ENCODE data around the gene PSMC2. TPM values are rescaled to one million over a fixed set of nuclear protein-coding genes. Genes with fewer than 3 reads are reported as not detected.

Gene PSMC2
- total RNA-seq, 4 donors from 2014 or later, result 90.8 to 144 (median 113) TPM

DNA sequence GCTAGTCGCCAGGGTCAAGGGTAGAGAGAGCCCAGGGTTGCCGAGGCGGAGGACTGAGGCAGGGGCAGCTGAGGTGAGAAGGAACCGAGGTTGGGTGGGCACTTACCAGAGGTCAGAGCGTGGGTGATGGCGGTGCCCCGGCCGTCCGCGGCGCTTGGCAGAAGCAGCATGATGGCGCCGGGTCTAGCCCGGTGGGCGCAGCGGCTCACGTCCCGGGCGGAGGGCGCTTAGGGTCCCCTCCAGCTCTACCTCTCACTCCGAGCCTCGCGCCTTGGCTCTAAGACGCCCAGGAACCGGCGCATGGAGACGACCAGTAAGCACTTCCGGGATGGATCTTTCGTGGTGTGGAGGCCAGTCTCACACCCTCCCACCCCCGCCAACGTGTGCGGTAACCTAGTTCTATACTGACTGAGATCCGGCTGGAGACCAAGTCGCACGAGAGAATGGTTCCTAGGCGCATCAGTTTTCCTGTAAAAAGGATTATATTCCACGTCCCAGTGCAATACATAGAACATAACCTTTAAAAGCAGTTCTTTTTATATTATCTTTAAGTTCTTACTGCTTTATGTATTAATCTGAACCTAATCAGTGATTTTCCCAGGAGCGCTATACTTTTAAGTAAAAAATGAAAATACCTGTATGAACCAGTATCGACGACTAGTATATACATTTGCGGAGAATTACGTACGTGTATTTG lies 2.8 kb upstream of the PSMC2 start, which contains the start of gene DNAJC2:
DNAJC2 (minus strand) TSS at position 315 of the 697 bp plus-strand sequence; CDS start at position 170, 145 bp downstream.
- Histone ChIP-seq H3K4me1 (peaks cover 30 to 34% of the 10 kb centered on the region in 2 donors), H3K27me3 (no peaks in the 10 kb centered on the region), H3K36me3 (peaks cover 0 to 5% of the 10 kb centered on the region in 2 donors), H3K27ac (peak within 1 kb of the TSS; percentile 48 to 72 (median 56)), H3K4me3 (replicated peaks in 1 of 3) (peak within 1 kb of the TSS; percentile 63 to 84 (median 84)), H3K9me3 (no peaks in the 10 kb centered on the region)
- peak in 1 of 2 donors; percentile 69 for TF ChIP-seq POLR2A (IDR thresholded peaks at IDR 0.05)
- TF ChIP-seq, protein P1, sequence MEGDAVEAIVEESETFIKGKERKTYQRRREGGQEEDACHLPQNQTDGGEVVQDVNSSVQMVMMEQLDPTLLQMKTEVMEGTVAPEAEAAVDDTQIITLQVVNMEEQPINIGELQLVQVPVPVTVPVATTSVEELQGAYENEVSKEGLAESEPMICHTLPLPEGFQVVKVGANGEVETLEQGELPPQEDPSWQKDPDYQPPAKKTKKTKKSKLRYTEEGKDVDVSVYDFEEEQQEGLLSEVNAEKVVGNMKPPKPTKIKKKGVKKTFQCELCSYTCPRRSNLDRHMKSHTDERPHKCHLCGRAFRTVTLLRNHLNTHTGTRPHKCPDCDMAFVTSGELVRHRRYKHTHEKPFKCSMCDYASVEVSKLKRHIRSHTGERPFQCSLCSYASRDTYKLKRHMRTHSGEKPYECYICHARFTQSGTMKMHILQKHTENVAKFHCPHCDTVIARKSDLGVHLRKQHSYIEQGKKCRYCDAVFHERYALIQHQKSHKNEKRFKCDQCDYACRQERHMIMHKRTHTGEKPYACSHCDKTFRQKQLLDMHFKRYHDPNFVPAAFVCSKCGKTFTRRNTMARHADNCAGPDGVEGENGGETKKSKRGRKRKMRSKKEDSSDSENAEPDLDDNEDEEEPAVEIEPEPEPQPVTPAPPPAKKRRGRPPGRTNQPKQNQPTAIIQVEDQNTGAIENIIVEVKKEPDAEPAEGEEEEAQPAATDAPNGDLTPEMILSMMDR (IDR thresholded peaks at IDR 0.05), result no peak
- intact Hi-C loops (cut with DNase I), result no loop called here
- WGBS, 2 donors, result 20 to 21% methylated on average over 18 of the region's 43 CpGs
- peak; percentile 83 to 87 for DNase-seq

DNA sequence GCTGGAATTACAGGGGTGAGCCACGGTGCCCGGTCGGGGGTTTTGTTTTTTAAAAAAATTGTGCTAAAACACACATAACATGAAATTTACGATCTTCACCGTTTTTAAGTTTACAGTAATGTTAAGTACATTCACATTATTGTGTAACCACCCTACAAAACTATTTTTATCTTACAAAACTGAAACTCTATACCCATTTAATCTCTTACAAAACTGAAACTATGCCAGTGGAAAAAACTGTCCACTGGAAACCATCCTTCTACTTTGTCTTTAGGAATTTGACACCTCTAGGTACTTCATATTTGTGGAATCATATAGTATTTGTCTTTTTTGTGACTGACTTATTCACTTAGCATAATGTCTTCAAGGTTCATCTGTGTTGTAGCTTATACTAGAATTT lies 1.0 kb upstream of the PSMC2 start:
- Histone ChIP-seq H3K4me1 (peaks cover 39 to 40% of the 10 kb centered on the region in 2 donors), H3K27me3 (no peaks in the 10 kb centered on the region), H3K27ac (no peak overlapping the region), H3K9me3 (no peaks in the 10 kb centered on the region), H3K36me3 (no peaks in the 10 kb centered on the region), H3K4me3 (replicated peaks in 1 of 3) (no peak overlapping the region)
- intact Hi-C loops (cut with DNase I), result no loop called here
- no peak for DNase-seq
- TF ChIP-seq POLR2A (IDR thresholded peaks at IDR 0.05), result no peak
- 94% methylated on average over 5 of the region's 5 CpGs for WGBS, 2 donors

DNA sequence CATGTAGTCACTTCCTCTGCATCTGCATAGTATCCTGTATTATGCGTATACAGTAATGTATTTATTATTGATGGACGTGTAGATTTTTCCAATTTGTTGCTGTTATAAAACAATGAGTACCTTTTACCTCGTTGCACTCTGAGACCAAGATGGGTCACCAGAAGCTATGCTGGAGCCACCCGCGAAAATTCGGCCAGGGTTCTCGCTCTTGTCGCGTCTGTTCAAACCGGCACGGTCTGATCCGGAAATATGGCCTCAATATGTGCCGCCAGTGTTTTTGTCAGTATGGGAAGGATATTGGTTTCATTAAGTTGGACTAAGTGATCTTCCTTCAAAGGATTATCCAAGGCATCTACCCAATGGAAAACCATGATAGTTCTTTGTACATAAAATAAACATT lies 1.0 kb downstream of the PSMC2 start:
- no peak for DNase-seq
- Histone ChIP-seq H3K4me1 (peaks cover 30 to 32% of the 10 kb centered on the region in 2 donors), H3K9me3 (no peaks in the 10 kb centered on the region), H3K27ac (peak overlapping the region in 1 of 3 donors; percentile 88), H3K4me3 (replicated peaks in 1 of 3) (peak overlapping the region in 2 of 3 donors; percentile 32 to 71), H3K27me3 (no peaks in the 10 kb centered on the region), H3K36me3 (no peaks in the 10 kb centered on the region)
- intact Hi-C loops (cut with DNase I), result no loop called here
- no peak for TF ChIP-seq POLR2A (IDR thresholded peaks at IDR 0.05)
- TF ChIP-seq, protein P1 (IDR thresholded peaks at IDR 0.05), result no peak
- WGBS, 2 donors, result 11 to 18% methylated on average over 13 of the region's 13 CpGs

DNA sequence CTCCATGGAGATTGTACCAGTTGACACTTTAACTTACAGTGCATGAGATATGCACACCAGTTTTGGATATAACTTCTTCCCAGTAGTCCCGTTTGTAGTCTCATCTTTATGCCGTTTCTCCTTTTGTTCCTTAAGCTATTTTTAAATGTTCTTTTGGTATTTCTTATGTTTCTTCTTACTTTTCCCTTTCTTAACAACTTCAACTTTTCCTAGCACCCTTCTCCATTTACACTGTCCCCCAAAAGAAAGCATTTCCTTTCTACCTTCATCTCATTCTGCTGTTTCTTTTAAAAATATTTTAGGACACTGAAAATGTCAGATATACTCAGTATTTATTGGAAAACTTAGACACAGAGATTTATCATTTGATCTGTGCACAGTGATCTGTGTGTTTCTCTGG lies 1.5 kb downstream of the PSMC2 start:
- intact Hi-C loops (cut with DNase I), result no loop called here
- Histone ChIP-seq H3K27me3 (no peaks in the 10 kb centered on the region), H3K9me3 (no peaks in the 10 kb centered on the region), H3K27ac (peak overlapping the region in 1 of 3 donors; percentile 88), H3K4me3 (replicated peaks in 1 of 3) (no peak overlapping the region), H3K36me3 (no peaks in the 10 kb centered on the region), H3K4me1 (peaks cover 27% of the 10 kb centered on the region in 2 donors)
- DNase-seq, result no peak
- no peak for TF ChIP-seq POLR2A (IDR thresholded peaks at IDR 0.05)
- TF ChIP-seq, protein P1 (IDR thresholded peaks at IDR 0.05), result no peak
- WGBS, 2 donors, result 46 to 54% methylated on average over 2 of the region's 2 CpGs

DNA sequence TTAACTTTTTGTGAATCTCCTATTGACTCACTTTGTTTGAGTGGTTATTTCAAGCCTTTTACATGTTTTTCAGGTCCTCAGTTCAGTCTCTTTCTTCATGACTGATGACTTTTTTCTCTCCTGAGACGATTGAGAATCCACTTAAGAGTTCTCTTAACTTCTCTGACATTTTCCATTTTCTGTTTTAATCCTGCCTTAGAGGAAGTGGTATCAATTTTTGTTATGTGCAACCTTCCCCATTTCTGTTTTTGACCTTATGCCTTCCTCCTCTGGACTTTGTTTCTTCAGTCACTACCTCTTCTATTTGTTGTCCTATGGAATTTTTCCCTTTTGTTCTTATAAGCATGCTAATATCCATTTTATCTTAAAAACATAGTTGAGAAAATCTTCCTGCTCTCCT lies 2.4 kb downstream of the PSMC2 start:
- intact Hi-C loops (cut with DNase I), result no loop called here

More for the DNA sequence above, 2.4 kb downstream of the PSMC2 start:
- H3K27ac ChIP-seq, result no peak overlapping the region
- H3K4me1 ChIP-seq, result peaks cover 26 to 27% of the 10 kb centered on the region in 2 donors
- H3K9me3 ChIP-seq, result no peaks in the 10 kb centered on the region
- TF ChIP-seq, protein P1 (IDR thresholded peaks at IDR 0.05), result no peak
- no peak for TF ChIP-seq POLR2A (IDR thresholded peaks at IDR 0.05)
- peaks cover 0 to 5% of the 10 kb centered on the region in 2 donors for H3K36me3 ChIP-seq
- no peak for DNase-seq
- no peaks in the 10 kb centered on the region for H3K27me3 ChIP-seq
- 42 to 63% methylated on average over 1 of the region's 1 CpG for WGBS, 2 donors
- H3K4me3 ChIP-seq (replicated peaks in 1 of 3), result no peak overlapping the region

Measured in thyroid gland (tissue), 4 donors.